ENCODE results near the gene TTF2. TPM values are rescaled to one million over a fixed set of nuclear protein-coding genes. Genes with fewer than 3 reads are reported as not detected.
A peak's percentile ranks its signal among the peaks of the same experiment; 100 is the strongest.

The TTF2 gene
- total RNA-seq, 2 experiments from 2014 or later: 35.4 to 36.6 TPM

GRCh38 chr1:117068580-117068979, 8.5 kb downstream of the TTF2 start:
- Histone ChIP-seq H3K36me3 (ENCODE audit: insufficient read depth, low read length) (peaks cover 6% of the 10 kb centered on the region), H3K9me3 (ENCODE audit: control insufficient read depth in 1 of 2, insufficient read depth in 1 of 2, low read length in 2 of 2) (no peaks in the 10 kb centered on the region), H3K27ac (ENCODE audit: low read depth in 1 of 2, low read length in 2 of 2) (no peak overlapping the region), H3K27me3 (ENCODE audit: control insufficient read depth in 1 of 2, insufficient read depth in 2 of 2, low read length in 2 of 2) (no peaks in the 10 kb centered on the region), H3K4me3 (ENCODE audit: low read length) (no peak overlapping the region), H3K4me1 (ENCODE audit: insufficient read depth, low read length) (no peaks in the 10 kb centered on the region)
- no peak for TF ChIP-seq CTCF (IDR thresholded peaks at IDR 0.05)
- no peak for ATAC-seq (ENCODE audit: poor library complexity)
- Mint-ChIP-seq H3K9me3 (no peaks in the 10 kb centered on the region), H3K36me3 (ENCODE audit: low read depth) (peaks cover 28% of the 10 kb centered on the region), H3K4me3 (no peak overlapping the region), H3K27ac (no peak overlapping the region), H3K27me3 (no peaks in the 10 kb centered on the region), H3K4me1 (ENCODE audit: low read depth) (peaks cover 18% of the 10 kb centered on the region)
- intact Hi-C loops (cut with DNase I, micrococcal nuclease): loop anchor here (5.0 to 10.0 kb wide), 4 partner anchors 59 to 829 kb away; partner anchors contain the start of gene TENT5C (in 1 of the 2)
- no peak for DNase-seq
- CTCF ChIA-PET: interaction anchor here (1.1 to 3.5 kb wide), 7 partner anchors 8 to 60 kb away, joined by 3 to 31 read pairs (median 5); partner anchors contain the start of gene TTF2
- POLR2A ChIA-PET: no interaction called here

GRCh38 chr1:117069220-117069844, 9.2 kb downstream of the TTF2 start:
- no peak for ATAC-seq (ENCODE audit: poor library complexity)
- Mint-ChIP-seq H3K27ac (no peak overlapping the region), H3K4me1 (ENCODE audit: low read depth) (peaks cover 14% of the 10 kb centered on the region), H3K36me3 (ENCODE audit: low read depth) (peaks cover 29% of the 10 kb centered on the region), H3K9me3 (no peaks in the 10 kb centered on the region), H3K4me3 (no peak overlapping the region), H3K27me3 (no peaks in the 10 kb centered on the region)
- CTCF ChIA-PET: interaction anchor here (1.1 to 3.5 kb wide), 3 partner anchors 9 to 59 kb away, joined by 3 to 31 read pairs (median 5); partner anchors contain the start of gene TTF2
- H3K9me3 ChIP-seq (ENCODE audit: control insufficient read depth in 1 of 2, insufficient read depth in 1 of 2, low read length in 2 of 2): no peaks in the 10 kb centered on the region
- no peak overlapping the region for H3K27ac ChIP-seq (ENCODE audit: low read depth in 1 of 2, low read length in 2 of 2)
- no peak for DNase-seq
- no peak overlapping the region for H3K4me3 ChIP-seq (ENCODE audit: low read length)
- no peak for TF ChIP-seq CTCF (IDR thresholded peaks at IDR 0.05)
- no peaks in the 10 kb centered on the region for H3K4me1 ChIP-seq (ENCODE audit: insufficient read depth, low read length)
- POLR2A ChIA-PET: interaction anchor here (3.6 kb wide), 1 partner anchor 9 kb away, joined by 17 read pairs; the partner anchor contains the start of gene TTF2
- no peaks in the 10 kb centered on the region for H3K27me3 ChIP-seq (ENCODE audit: control insufficient read depth in 1 of 2, insufficient read depth in 2 of 2, low read length in 2 of 2)
- intact Hi-C loops (cut with DNase I, micrococcal nuclease): loop anchor here (5.0 to 10.0 kb wide), 4 partner anchors 58 to 828 kb away; partner anchors contain the start of gene TENT5C (in 1 of the 2)
- H3K36me3 ChIP-seq (ENCODE audit: insufficient read depth, low read length): peaks cover 14% of the 10 kb centered on the region

- Histone ChIP-seq H3K9me3 (ENCODE audit: control insufficient read depth in 1 of 2, insufficient read depth in 1 of 2, low read length in 2 of 2) (no peaks in the 10 kb centered on the region), H3K27ac (ENCODE audit: low read depth in 1 of 2, low read length in 2 of 2) (no peak overlapping the region), H3K4me3 (ENCODE audit: low read length) (no peak overlapping the region), H3K4me1 (ENCODE audit: insufficient read depth, low read length) (no peaks in the 10 kb centered on the region), H3K36me3 (ENCODE audit: insufficient read depth, low read length) (peaks cover 22% of the 10 kb centered on the region), H3K27me3 (ENCODE audit: control insufficient read depth in 1 of 2, insufficient read depth in 2 of 2, low read length in 2 of 2) (no peaks in the 10 kb centered on the region)
- DNase-seq (no peak), ATAC-seq (ENCODE audit: poor library complexity) (peak; percentile 44)
- no peak for TF ChIP-seq CTCF (IDR thresholded peaks at IDR 0.05)
- Mint-ChIP-seq H3K36me3 (ENCODE audit: low read depth) (peaks cover 37% of the 10 kb centered on the region), H3K4me1 (ENCODE audit: low read depth) (peaks cover 14% of the 10 kb centered on the region), H3K4me3 (no peak overlapping the region), H3K9me3 (no peaks in the 10 kb centered on the region), H3K27ac (no peak overlapping the region), H3K27me3 (no peaks in the 10 kb centered on the region)
- ChIA-PET CTCF (interaction anchor here (2.4 kb wide), 1 partner anchor 53 kb away, joined by 5 read pairs; no protein-coding TSS in a partner anchor), POLR2A (interaction anchor here (3.6 kb wide), 1 partner anchor 10 kb away, joined by 17 read pairs; the partner anchor contains the start of gene TTF2)
- intact Hi-C loops (cut with DNase I, micrococcal nuclease): no loop called here
Measured at GRCh38 chr1:117070124-117070523, 10.0 kb downstream of the TTF2 start.

All from CD4-positive, alpha-beta T cell (primary cell).